Epithelial cell of umbilical artery (primary cell): ENCODE results near the gene FHOD3. TPM values are rescaled to one million over a fixed set of nuclear protein-coding genes. Genes with fewer than 3 reads are reported as not detected.

ENCODE experiments used
- total RNA-seq: library from RNA; depleted of rRNA; stranded (reverse); fragments of >200 nt; gene quantifications from 2 replicates; pipeline ENCODE4 v1.2.3, GENCODE V29; 2014

Gene FHOD3
- total RNA-seq = 0.32 and 0.61 TPM in 2 replicates

GRCh38 chr18:36297417-36298125 is at the start of gene FHOD3:
Gene FHOD3, plus strand, starts transcription at chr18:36297713. Its CDS starts 123 bp downstream, at chr18:36297836.

GRCh38 chr18:36828630-36829361 is 531.3 kb downstream of the FHOD3 start, which contains the start of the genes KIAA1328 and TPGS2:
Gene KIAA1328, plus strand, starts transcription at chr18:36829127. Its CDS starts 12 bp downstream, at chr18:36829139.
Gene TPGS2, minus strand, starts transcription at chr18:36829002. Its CDS starts 235 bp downstream, at chr18:36828767.

Other genes with a start within 250 kb of the FHOD3 start
- gene RPRD1A, start 230.2 kb upstream of the FHOD3 start, total RNA-seq = 74.4 and 84.0 TPM in 2 replicates
- gene SLC39A6, start 168.4 kb upstream of the FHOD3 start, total RNA-seq = 14.9 and 22.6 TPM in 2 replicates
- 76.7 and 81.2 TPM in 2 replicates for gene ELP2, start 167.8 kb upstream of the FHOD3 start, total RNA-seq
- gene MOCOS, start 110.2 kb upstream of the FHOD3 start, total RNA-seq = 5.8 and 10.8 TPM in 2 replicates